H9 (cell line): Measurements from ENCODE around the gene LDLR. TPM values are rescaled to one million over a fixed set of nuclear protein-coding genes. Genes with fewer than 3 reads are reported as not detected.

Source experiments
- DNase-seq: peaks from one replicate; pipeline ENCODE4 v3.0.0-alpha.2; 2017
- H2AFZ ChIP-seq: one replicate; pipeline ENCODE4 v1.6.1; 2013; ENCODE audit warnings: mild to moderate bottlenecking, low read length, control low read depth, moderate library complexity
- H2AK5ac ChIP-seq: 2 replicates; pipeline ENCODE4 v1.6.1; 2013; ENCODE audit warnings: low read length, control low read depth, mixed read lengths; ENCODE audit not compliant: insufficient read length
- H2BK120ac ChIP-seq: one replicate; pipeline ENCODE4 v1.6.1; 2013; ENCODE audit warnings: low read depth, mild to moderate bottlenecking, low read length, control low read depth, inconsistent platforms; ENCODE audit not compliant: poor library complexity, severe bottlenecking
- H2BK12ac ChIP-seq: 2 replicates; pipeline ENCODE4 v1.6.1; 2013; ENCODE audit warnings: low read length, control low read depth, mixed read lengths, low read depth; ENCODE audit not compliant: insufficient read length
- H2BK15ac ChIP-seq: 2 replicates; pipeline ENCODE4 v1.6.1; 2013; ENCODE audit warnings: low read depth, low read length, control low read depth
- H2BK20ac ChIP-seq: one replicate; pipeline ENCODE4 v1.6.1; 2013; ENCODE audit warnings: low read depth, mild to moderate bottlenecking, low read length, control low read depth, inconsistent platforms; ENCODE audit not compliant: poor library complexity, severe bottlenecking
- H2BK5ac ChIP-seq: 2 replicates; pipeline ENCODE4 v1.6.1; 2013; ENCODE audit warnings: low read length, control low read depth, mixed read lengths; ENCODE audit not compliant: insufficient read length
- H3K14ac ChIP-seq: 2 replicates; pipeline ENCODE4 v1.6.1; 2013; ENCODE audit warnings: low read length, control low read depth; ENCODE audit not compliant: insufficient read depth
- H3K18ac ChIP-seq: 2 replicates; pipeline ENCODE4 v1.6.1; 2013; ENCODE audit warnings: low read depth, mild to moderate bottlenecking, mixed read lengths, low read length, control low read depth; ENCODE audit not compliant: insufficient read length
- H3K23ac ChIP-seq: 2 replicates; pipeline ENCODE4 v1.6.1; 2013; ENCODE audit warnings: low read length, control low read depth, mixed read lengths, low read depth; ENCODE audit not compliant: insufficient read length
- H3K23me2 ChIP-seq: 2 replicates; pipeline ENCODE4 v1.6.1; 2013; ENCODE audit warnings: low read depth, mild to moderate bottlenecking, mixed read lengths, low read length, control low read depth; ENCODE audit not compliant: insufficient read length, poor library complexity, severe bottlenecking
- H3K27ac ChIP-seq: 2 replicates; pipeline ENCODE4 v1.5.1; 2013; ENCODE audit warnings: low read length, control low read depth, mixed read lengths, low read depth; ENCODE audit not compliant: insufficient read length
- H3K27me3 ChIP-seq: 2 replicates; pipeline ENCODE4 v1.6.1; 2013; ENCODE audit warnings: low read length, control low read depth, inconsistent platforms; ENCODE audit not compliant: insufficient read depth
- H3K4ac ChIP-seq: 2 replicates; pipeline ENCODE4 v1.6.1; 2013; ENCODE audit warnings: low read depth, mild to moderate bottlenecking, control low read depth, inconsistent platforms, low read length, moderate library complexity
- H3K4me1 ChIP-seq: 2 replicates; pipeline ENCODE4 v1.6.1; 2013; ENCODE audit warnings: low read length, control low read depth, inconsistent platforms; ENCODE audit not compliant: insufficient read depth
- H3K4me2 ChIP-seq: 2 replicates; pipeline ENCODE4 v1.6.1; 2013; ENCODE audit warnings: low read length, control low read depth, mixed read lengths; ENCODE audit not compliant: insufficient read length, insufficient read depth
- H3K56ac ChIP-seq: 2 replicates; pipeline ENCODE4 v1.6.1; 2013; ENCODE audit warnings: low read depth, mild to moderate bottlenecking, mixed read lengths, low read length, control low read depth; ENCODE audit not compliant: insufficient read length
- H3K79me1 ChIP-seq: 2 replicates; pipeline ENCODE4 v1.6.1; 2013; ENCODE audit warnings: low read depth, mild to moderate bottlenecking, moderate library complexity, low read length, control low read depth, inconsistent platforms; ENCODE audit not compliant: insufficient read depth, poor library complexity, severe bottlenecking
- H3K79me2 ChIP-seq: 2 replicates; pipeline ENCODE4 v1.6.1; 2013; ENCODE audit warnings: low read length, control low read depth, inconsistent platforms; ENCODE audit not compliant: insufficient read depth
- H3K9ac ChIP-seq: 2 replicates; pipeline ENCODE4 v1.6.1; 2013; ENCODE audit warnings: low read length, control low read depth, mixed read lengths; ENCODE audit not compliant: insufficient read length; ENCODE audit errors: extremely low read depth
- H3K9me3 ChIP-seq: one replicate; pipeline ENCODE4 v1.6.1; 2013; ENCODE audit warnings: low read depth, low read length, inconsistent platforms; ENCODE audit not compliant: control insufficient read depth
- H3T11ph ChIP-seq: one replicate; pipeline ENCODE4 v1.6.1; 2013; ENCODE audit warnings: mild to moderate bottlenecking, low read length, control low read depth, inconsistent platforms
- H4K20me1 ChIP-seq: one replicate; pipeline ENCODE4 v1.6.1; 2013; ENCODE audit not compliant: control insufficient read depth, insufficient read length, insufficient read depth
- H4K5ac ChIP-seq: 2 replicates; pipeline ENCODE4 v1.6.1; 2013; ENCODE audit warnings: low read depth, mild to moderate bottlenecking, mixed read lengths, low read length, control low read depth; ENCODE audit not compliant: insufficient read length
- H4K8ac ChIP-seq: replicated peaks from 2 replicates; pipeline ENCODE4 v1.6.1; 2013; ENCODE audit warnings: low read length, control low read depth, mixed read lengths, low read depth; ENCODE audit not compliant: insufficient read length
- H4K91ac ChIP-seq: 2 replicates; pipeline ENCODE4 v1.6.1; 2013; ENCODE audit warnings: low read depth, mild to moderate bottlenecking, moderate library complexity, mixed read lengths, low read length, control low read depth; ENCODE audit not compliant: insufficient read length
- H3K27ac Mint-ChIP-seq, 3 experiments: 2 replicates in 2 of 3; 3 replicates in 1 of 3; pipeline ENCODE4 v1.8.0; 2020 to 2021; ENCODE audit warnings: mixed read lengths in 3 of 3, mild to moderate bottlenecking in 1 of 3, moderate library complexity in 1 of 3
- H3K27me3 Mint-ChIP-seq: 2 replicates; pipeline ENCODE4 v1.8.0; 2021; ENCODE audit warnings: low read depth, mild to moderate bottlenecking, moderate library complexity, mixed read lengths
- H3K36me3 Mint-ChIP-seq, 3 experiments: 2 replicates in 2 of 3; 3 replicates in 1 of 3; pipeline ENCODE4 v1.8.0; 2020 to 2021; ENCODE audit warnings: low read depth in 3 of 3, mixed read lengths in 3 of 3; ENCODE audit not compliant: insufficient read depth in 1 of 3
- H3K4me1 Mint-ChIP-seq, 2 experiments: 2 replicates each; pipeline ENCODE4 v1.8.0; 2020; ENCODE audit warnings: mixed read lengths in 2 of 2
- H3K4me3 Mint-ChIP-seq, 2 experiments: 2 replicates in 1 of 2; 3 replicates in 1 of 2; pipeline ENCODE4 v1.8.0; 2020 to 2021; ENCODE audit warnings: mild to moderate bottlenecking in 2 of 2, mixed read lengths in 2 of 2, moderate library complexity in 1 of 2
- H3K9me3 Mint-ChIP-seq, 2 experiments: 2 replicates in 1 of 2; 3 replicates in 1 of 2; pipeline ENCODE4 v1.8.0; 2020; ENCODE audit warnings: mild to moderate bottlenecking in 2 of 2, mixed read lengths in 2 of 2, moderate library complexity in 1 of 2
- WGBS: extraction: QIAGEN DNeasy Blood & Tissue Kit; methylation state at CpG from one replicate; pipeline ENCODE4 v1.1.7; 2013; ENCODE audit warnings: missing lambda C conversion rate, low lambda C conversion rate, mixed read lengths; ENCODE audit not compliant: insufficient read length; ENCODE audit errors: extremely low coverage; 5-methylcytosine and 5-hydroxymethylcytosine counted together
- total RNA-seq: library from RNA; stranded (reverse); gene quantifications from 2 replicates; pipeline ENCODE4 v1.2.1, GENCODE V29; 2021
- TF ChIP-seq, protein P1 (sequence below): fragments of 200-600 bp; sonication (generic); conservative IDR thresholded peaks from 3 replicates; pipeline ENCODE4 v1.8.0; 2021; ENCODE audit warnings: antibody characterized with exemption, mild to moderate bottlenecking

Gene LDLR
- total RNA-seq, 1 experiment from 2014 or later = 92.7 TPM

DNA sequence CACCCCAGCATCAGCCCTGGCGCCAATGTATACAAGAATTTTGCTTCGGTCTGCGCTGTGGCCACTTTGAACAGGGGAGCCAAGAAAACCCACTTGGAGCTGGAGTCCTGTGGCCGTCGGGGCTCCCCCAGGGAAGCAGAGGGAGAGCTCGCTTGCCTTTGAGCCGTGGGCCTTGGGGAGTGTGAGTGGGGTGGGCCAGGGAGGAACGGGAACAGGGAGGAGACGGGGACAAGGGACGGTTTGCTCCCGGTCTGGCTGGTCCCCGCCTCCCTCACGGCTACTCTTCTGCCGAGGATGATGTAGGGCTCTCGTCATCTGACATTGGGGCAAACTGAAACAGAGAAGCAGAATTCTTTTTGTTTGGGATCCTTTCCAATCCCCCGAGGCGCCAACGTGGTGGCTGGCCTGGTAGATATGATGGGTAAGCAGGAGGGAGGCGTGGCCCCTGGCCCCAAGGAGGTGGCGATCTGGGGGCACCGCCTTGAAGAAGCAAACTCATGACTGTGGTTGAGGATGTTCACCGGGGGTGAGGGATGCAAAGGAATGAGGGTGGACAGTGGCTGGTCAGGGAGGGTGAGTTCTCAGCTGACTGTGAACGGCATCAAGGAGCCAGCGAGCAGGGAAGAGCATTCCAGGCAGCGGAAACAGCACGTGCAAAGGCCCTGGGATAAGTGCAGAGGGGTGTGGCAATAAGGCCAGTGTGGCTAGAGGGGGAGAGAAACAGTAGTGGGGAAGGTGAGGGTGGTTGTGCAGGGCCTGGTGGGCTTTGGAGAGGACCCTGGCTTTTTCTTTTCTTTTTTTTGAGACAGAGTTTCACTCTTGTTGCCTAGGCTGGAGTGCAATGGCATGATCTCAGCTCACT is 77.2 kb downstream of the LDLR start:
- peak overlapping the region in 2 of 3 experiments; percentile 32 to 61; a peak in 3 of 7 replicates for H3K27ac Mint-ChIP-seq
- H3K9me3 Mint-ChIP-seq = no peaks in the 10 kb centered on the region
- Histone ChIP-seq H4K8ac (no peak overlapping the region), H3K79me2 (no peaks in the 10 kb centered on the region), H2BK5ac (no peak overlapping the region), H2AFZ (no peak overlapping the region), H3K9ac (no peak overlapping the region), H3K56ac (no peak overlapping the region), H3T11ph (no peak overlapping the region), H3K79me1 (no peaks in the 10 kb centered on the region), H2BK15ac (no peak overlapping the region), H3K9me3 (no peaks in the 10 kb centered on the region), H3K4me2 (no peak overlapping the region), H2BK120ac (no peak overlapping the region), H3K18ac (no peak overlapping the region), H4K20me1 (no peaks in the 10 kb centered on the region), H3K27me3 (no peaks in the 10 kb centered on the region), H3K23me2 (no peaks in the 10 kb centered on the region), H3K23ac (no peak overlapping the region), H4K5ac (no peak overlapping the region), H3K14ac (no peak overlapping the region; the same call in 1 of the 2 replicates), H3K4me1 (no peaks in the 10 kb centered on the region), H4K91ac (no peak overlapping the region), H3K4ac (no peak overlapping the region), H2BK20ac (no peak overlapping the region), H2BK12ac (no peak overlapping the region), H2AK5ac (no peak overlapping the region), H3K27ac (no peak overlapping the region)
- H3K4me1 Mint-ChIP-seq = no peaks in the 10 kb centered on the region
- no CpG with 5 or more reads among the region's 26 CpGs for WGBS
- H3K36me3 Mint-ChIP-seq = peaks cover 12 to 41% (median 36%) of the 10 kb centered on the region in 3 experiments
- H3K27me3 Mint-ChIP-seq = no peaks in the 10 kb centered on the region
- DNase-seq = no peak
- TF ChIP-seq, protein P1, sequence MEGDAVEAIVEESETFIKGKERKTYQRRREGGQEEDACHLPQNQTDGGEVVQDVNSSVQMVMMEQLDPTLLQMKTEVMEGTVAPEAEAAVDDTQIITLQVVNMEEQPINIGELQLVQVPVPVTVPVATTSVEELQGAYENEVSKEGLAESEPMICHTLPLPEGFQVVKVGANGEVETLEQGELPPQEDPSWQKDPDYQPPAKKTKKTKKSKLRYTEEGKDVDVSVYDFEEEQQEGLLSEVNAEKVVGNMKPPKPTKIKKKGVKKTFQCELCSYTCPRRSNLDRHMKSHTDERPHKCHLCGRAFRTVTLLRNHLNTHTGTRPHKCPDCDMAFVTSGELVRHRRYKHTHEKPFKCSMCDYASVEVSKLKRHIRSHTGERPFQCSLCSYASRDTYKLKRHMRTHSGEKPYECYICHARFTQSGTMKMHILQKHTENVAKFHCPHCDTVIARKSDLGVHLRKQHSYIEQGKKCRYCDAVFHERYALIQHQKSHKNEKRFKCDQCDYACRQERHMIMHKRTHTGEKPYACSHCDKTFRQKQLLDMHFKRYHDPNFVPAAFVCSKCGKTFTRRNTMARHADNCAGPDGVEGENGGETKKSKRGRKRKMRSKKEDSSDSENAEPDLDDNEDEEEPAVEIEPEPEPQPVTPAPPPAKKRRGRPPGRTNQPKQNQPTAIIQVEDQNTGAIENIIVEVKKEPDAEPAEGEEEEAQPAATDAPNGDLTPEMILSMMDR = no peak
- H3K4me3 Mint-ChIP-seq = no peak overlapping the region; a peak in 1 of 5 replicates
